ENCODE results near the gene CCDC68. TPM values are rescaled to one million over a fixed set of nuclear protein-coding genes. Genes with fewer than 3 reads are reported as not detected.

CCDC68 gene
- total and polyA plus RNA-seq, 10 donors: 2.0 to 25.3 (median 12.3) TPM

- Histone ChIP-seq H3K27me3 (replicated peaks in 1 of 7) (peaks cover 0 to 25% (median 12%) of the 10 kb centered on the region in 7 donors), H3K36me3 (no peaks in the 10 kb centered on the region), H3K27ac (no peak overlapping the region), H3K4me1 (peaks cover 3 to 25% (median 15%) of the 10 kb centered on the region in 6 donors), H3K9me3 (no peaks in the 10 kb centered on the region), H3K4me3 (no peak overlapping the region)
- DNase-seq: no peak
- intact Hi-C loops (cut with DNase I; ENCODE audit: low total_unique reads): no loop called here
- 81 to 96% (median 88%) methylated on average over 3 of the region's 3 CpGs for WGBS, 5 donors
- no peak for TF ChIP-seq POLR2A (IDR thresholded peaks at IDR 0.05)
- no peak for TF ChIP-seq POLR2AphosphoS5 (IDR thresholded peaks at IDR 0.05)
- TF ChIP-seq CTCF (IDR thresholded peaks at IDR 0.05 in 8 of 11, conservative IDR thresholded peaks at IDR 0.05 in 3 of 11): no peak
Measured at GRCh38 chr18:54956506-54956905, 2.8 kb downstream of the CCDC68 start.

GRCh38 chr18:54952026-54952425 lies 7.2 kb downstream of the CCDC68 start:
- intact Hi-C loops (cut with DNase I; ENCODE audit: low total_unique reads): no loop called here
- no peak overlapping the region for H3K4me3 ChIP-seq
- no peaks in the 10 kb centered on the region for H3K27me3 ChIP-seq (replicated peaks in 1 of 7)
- H3K27ac ChIP-seq: no peak overlapping the region
- peaks cover 0 to 5% (median 2%) of the 10 kb centered on the region in 6 donors for H3K4me1 ChIP-seq
- TF ChIP-seq POLR2A (IDR thresholded peaks at IDR 0.05) (no peak), POLR2AphosphoS5 (IDR thresholded peaks at IDR 0.05) (no peak), CTCF (IDR thresholded peaks at IDR 0.05 in 8 of 11, conservative IDR thresholded peaks at IDR 0.05 in 3 of 11) (no peak)
- H3K9me3 ChIP-seq: no peaks in the 10 kb centered on the region
- no peaks in the 10 kb centered on the region for H3K36me3 ChIP-seq
- DNase-seq: no peak

- H3K27me3 ChIP-seq (replicated peaks in 1 of 7): no peaks in the 10 kb centered on the region
- no peak overlapping the region for H3K27ac ChIP-seq
- no peak for TF ChIP-seq POLR2A (IDR thresholded peaks at IDR 0.05)
- no peak for TF ChIP-seq CTCF (IDR thresholded peaks at IDR 0.05 in 8 of 11, conservative IDR thresholded peaks at IDR 0.05 in 3 of 11)
- no peak for TF ChIP-seq POLR2AphosphoS5 (IDR thresholded peaks at IDR 0.05)
- H3K36me3 ChIP-seq: no peaks in the 10 kb centered on the region
- no peak for DNase-seq
- intact Hi-C loops (cut with DNase I; ENCODE audit: low total_unique reads): no loop called here
- H3K4me3 ChIP-seq: no peak overlapping the region
- H3K4me1 ChIP-seq: peaks cover 0 to 22% (median 14%) of the 10 kb centered on the region in 6 donors
- 86 to 93% (median 89%) methylated on average over 7 of the region's 7 CpGs for WGBS, 5 donors
- no peaks in the 10 kb centered on the region for H3K9me3 ChIP-seq
Measured at GRCh38 chr18:54950221-54950620, 9.0 kb downstream of the CCDC68 start.

- TF ChIP-seq CTCF (IDR thresholded peaks at IDR 0.05 in 8 of 11, conservative IDR thresholded peaks at IDR 0.05 in 3 of 11) (no peak), POLR2AphosphoS5 (IDR thresholded peaks at IDR 0.05) (no peak), POLR2A (IDR thresholded peaks at IDR 0.05) (no peak)
- 75 to 94% (median 80%) methylated on average over 3 of the region's 3 CpGs for WGBS, 5 donors
- Histone ChIP-seq H3K9me3 (no peaks in the 10 kb centered on the region), H3K27ac (no peak overlapping the region), H3K27me3 (replicated peaks in 1 of 7) (no peaks in the 10 kb centered on the region), H3K36me3 (no peaks in the 10 kb centered on the region), H3K4me3 (no peak overlapping the region), H3K4me1 (peaks cover 0 to 23% (median 15%) of the 10 kb centered on the region in 6 donors)
- intact Hi-C loops (cut with DNase I; ENCODE audit: low total_unique reads): no loop called here
- no peak for DNase-seq
Measured at GRCh38 chr18:54949588-54949987, 9.7 kb downstream of the CCDC68 start.

Measured in spleen (tissue), 11 donors.